Loucy (cell line): ENCODE results near the gene NTN1.

Experiments used
- EZH2phosphoT487 ChIP-seq: fragments of 200-600 bp; IDR thresholded peaks from 2 replicates; pipeline ENCODE4 v1.6.1; 2018; ENCODE audit warnings: antibody characterized with exemption, mild to moderate bottlenecking, moderate library complexity, borderline replicate concordance
- TF ChIP-seq, protein P1 (sequence below): fragments of 200-600 bp; sonication (generic); conservative IDR thresholded peaks from 2 replicates; pipeline ENCODE4 v1.5.1; 2014; ENCODE audit warnings: mild to moderate bottlenecking, antibody characterized with exemption, low read length

DNA sequence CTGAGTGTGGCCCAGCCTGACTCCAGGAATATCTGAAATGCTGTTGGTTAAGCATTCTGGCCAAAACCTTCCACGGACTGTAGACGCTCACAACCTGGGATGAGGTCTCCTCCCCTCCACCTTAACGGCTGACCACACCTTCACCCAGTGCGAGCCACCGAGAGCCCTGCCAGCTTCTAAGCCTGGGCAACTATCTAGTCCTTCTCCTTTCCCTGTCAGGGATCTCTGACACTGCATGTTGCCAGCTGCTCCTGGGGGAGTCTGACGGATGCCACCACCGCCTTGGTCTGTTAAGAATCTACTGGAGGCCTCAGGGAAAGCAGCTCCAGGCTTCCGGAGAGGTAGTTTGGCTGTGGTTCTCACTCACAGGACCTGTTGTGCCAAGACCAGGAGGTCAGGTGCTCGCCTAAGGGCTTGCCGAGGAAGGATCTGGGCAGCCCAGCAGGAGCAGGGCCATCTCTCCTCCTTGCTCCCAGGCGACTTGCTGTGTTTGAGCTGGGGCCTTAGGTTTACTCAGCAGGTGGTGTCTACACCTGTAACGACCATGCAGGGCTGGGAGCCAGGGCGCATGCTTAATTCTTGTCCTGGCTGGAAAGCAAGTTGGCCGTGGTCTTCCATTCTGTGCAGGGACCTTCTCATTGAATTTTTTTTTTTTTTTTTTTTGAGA is 111.8 kb downstream of the NTN1 start:
- TF ChIP-seq EZH2phosphoT487, result no peak
- TF ChIP-seq, protein P1, sequence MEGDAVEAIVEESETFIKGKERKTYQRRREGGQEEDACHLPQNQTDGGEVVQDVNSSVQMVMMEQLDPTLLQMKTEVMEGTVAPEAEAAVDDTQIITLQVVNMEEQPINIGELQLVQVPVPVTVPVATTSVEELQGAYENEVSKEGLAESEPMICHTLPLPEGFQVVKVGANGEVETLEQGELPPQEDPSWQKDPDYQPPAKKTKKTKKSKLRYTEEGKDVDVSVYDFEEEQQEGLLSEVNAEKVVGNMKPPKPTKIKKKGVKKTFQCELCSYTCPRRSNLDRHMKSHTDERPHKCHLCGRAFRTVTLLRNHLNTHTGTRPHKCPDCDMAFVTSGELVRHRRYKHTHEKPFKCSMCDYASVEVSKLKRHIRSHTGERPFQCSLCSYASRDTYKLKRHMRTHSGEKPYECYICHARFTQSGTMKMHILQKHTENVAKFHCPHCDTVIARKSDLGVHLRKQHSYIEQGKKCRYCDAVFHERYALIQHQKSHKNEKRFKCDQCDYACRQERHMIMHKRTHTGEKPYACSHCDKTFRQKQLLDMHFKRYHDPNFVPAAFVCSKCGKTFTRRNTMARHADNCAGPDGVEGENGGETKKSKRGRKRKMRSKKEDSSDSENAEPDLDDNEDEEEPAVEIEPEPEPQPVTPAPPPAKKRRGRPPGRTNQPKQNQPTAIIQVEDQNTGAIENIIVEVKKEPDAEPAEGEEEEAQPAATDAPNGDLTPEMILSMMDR, result no peak
